ENCODE data around the gene NECTIN1.

DNA sequence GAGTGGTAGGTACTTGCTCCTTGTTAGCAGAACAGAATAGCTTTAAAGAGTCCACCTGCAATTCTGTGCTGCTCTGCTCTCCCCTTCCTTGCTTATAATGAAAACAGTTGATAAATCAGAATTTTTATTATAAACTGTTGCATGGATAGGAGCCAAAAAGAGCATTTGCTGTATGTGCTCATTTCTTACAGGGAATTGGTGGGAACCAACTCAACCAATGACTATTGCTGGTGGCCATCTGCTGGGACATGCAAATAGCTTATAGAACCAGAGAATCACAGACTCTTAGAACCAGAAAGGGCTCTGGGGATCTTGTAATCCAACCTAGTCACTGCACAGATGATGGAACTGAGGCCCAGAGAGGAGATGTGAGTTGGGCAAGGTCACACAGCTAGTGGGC lies 43.1 kb upstream of the NECTIN1 start:
- TF ChIP-seq CTCF (IDR thresholded peaks at IDR 0.05; ENCODE audit: insufficient read depth, low read length) (no peak), GABPA (IDR thresholded peaks at IDR 0.05; ENCODE audit: low read depth) (no peak)
